ENCODE measurements around the gene OIT3. TPM values are rescaled to one million over a fixed set of nuclear protein-coding genes. Genes with fewer than 3 reads are reported as not detected.
A peak's percentile ranks its signal among the peaks of the same experiment; 100 is the strongest.

Gene OIT3
- total RNA-seq, 1 donor from 2014 or later, result 0.09 TPM

DNA sequence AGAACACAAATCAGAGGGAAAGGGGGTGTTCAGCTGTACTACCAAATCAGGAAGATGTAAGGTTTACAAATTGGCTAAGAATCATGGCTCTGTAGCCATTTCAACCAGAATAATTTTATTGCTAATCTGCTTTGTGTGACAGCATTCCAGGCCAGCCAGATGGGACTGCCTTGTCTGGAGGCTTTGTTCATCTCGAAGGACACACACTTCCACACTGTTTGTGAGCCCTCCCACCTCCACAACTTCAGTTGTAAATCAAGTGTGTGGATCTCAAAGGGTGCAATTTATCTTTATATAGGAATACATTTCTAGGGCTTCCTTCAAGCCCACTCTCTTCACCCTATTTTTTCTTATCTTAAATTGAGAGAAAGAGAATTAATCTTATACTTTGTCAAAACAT, 6.9 kb upstream of the OIT3 start:
- Mint-ChIP-seq H3K36me3 (ENCODE audit: low read depth) (peaks cover 12% of the 10 kb centered on the region), H3K4me3 (no peak overlapping the region), H3K4me1 (peaks cover 21% of the 10 kb centered on the region), H3K27ac (ENCODE audit: unreplicated experiment) (no peak overlapping the region), H3K9me3 (peaks cover 2% of the 10 kb centered on the region), H3K27me3 (ENCODE audit: low read depth) (no peaks in the 10 kb centered on the region)
- TF ChIP-seq CTCF (conservative IDR thresholded peaks at IDR 0.05), result no peak
- no peak for DNase-seq (ENCODE audit: low read depth, low spot score)

GRCh38 chr10:72887043-72887442, 6.5 kb upstream of the OIT3 start:
- DNase-seq (ENCODE audit: low read depth, low spot score), result no peak
- Mint-ChIP-seq H3K9me3 (peaks cover 2% of the 10 kb centered on the region), H3K36me3 (ENCODE audit: low read depth) (peaks cover 11% of the 10 kb centered on the region), H3K4me3 (no peak overlapping the region), H3K27me3 (ENCODE audit: low read depth) (no peaks in the 10 kb centered on the region), H3K4me1 (peaks cover 21% of the 10 kb centered on the region), H3K27ac (ENCODE audit: unreplicated experiment) (peak overlapping the region; percentile 76)
- no peak for TF ChIP-seq CTCF (conservative IDR thresholded peaks at IDR 0.05)

DNA sequence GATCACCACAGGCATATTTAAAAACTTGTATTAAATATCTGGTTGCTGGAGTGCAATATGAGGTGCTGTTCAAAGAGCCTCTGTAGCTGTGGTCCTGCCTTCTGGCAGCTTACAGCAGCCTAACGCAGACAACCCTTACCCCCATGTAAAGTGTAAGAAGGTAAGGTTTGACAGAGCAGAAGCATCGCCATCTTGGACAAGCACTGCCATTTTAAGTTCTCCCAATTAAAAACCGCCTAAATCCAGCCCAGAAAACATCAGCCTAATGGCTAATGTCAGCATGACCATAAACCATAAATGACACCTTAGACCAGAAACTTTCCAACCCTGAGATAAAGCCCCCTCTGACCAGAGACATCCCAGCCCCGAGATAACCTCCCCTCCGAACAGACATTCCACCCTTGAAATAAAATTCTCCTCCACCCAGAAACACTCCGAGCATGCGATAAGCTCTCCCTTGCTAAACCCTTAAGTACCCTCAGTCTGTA, 5.3 kb upstream of the OIT3 start:
- H3K4me1 Mint-ChIP-seq, result peaks cover 21% of the 10 kb centered on the region
- H3K27ac Mint-ChIP-seq (ENCODE audit: unreplicated experiment), result no peak overlapping the region
- no peak for DNase-seq (ENCODE audit: low read depth, low spot score)
- no peaks in the 10 kb centered on the region for H3K27me3 Mint-ChIP-seq (ENCODE audit: low read depth)
- H3K9me3 Mint-ChIP-seq, result peaks cover 2% of the 10 kb centered on the region
- no peak overlapping the region for H3K4me3 Mint-ChIP-seq
- no peak for TF ChIP-seq CTCF (conservative IDR thresholded peaks at IDR 0.05)
- H3K36me3 Mint-ChIP-seq (ENCODE audit: low read depth), result peaks cover 10% of the 10 kb centered on the region

GRCh38 chr10:72889391-72889831, 4.1 kb upstream of the OIT3 start:
- H3K9me3 Mint-ChIP-seq, result peaks cover 2% of the 10 kb centered on the region
- H3K4me1 Mint-ChIP-seq, result peaks cover 21% of the 10 kb centered on the region
- no peak overlapping the region for H3K4me3 Mint-ChIP-seq

GRCh38 chr10:72890086-72890485, 3.5 kb upstream of the OIT3 start:
- H3K4me1 Mint-ChIP-seq, result peaks cover 21% of the 10 kb centered on the region
- H3K9me3 Mint-ChIP-seq, result peaks cover 2% of the 10 kb centered on the region
- DNase-seq (ENCODE audit: low read depth, low spot score), result no peak
- TF ChIP-seq CTCF (conservative IDR thresholded peaks at IDR 0.05), result no peak
- H3K27me3 Mint-ChIP-seq (ENCODE audit: low read depth), result no peaks in the 10 kb centered on the region
- H3K4me3 Mint-ChIP-seq, result no peak overlapping the region
- no peak overlapping the region for H3K27ac Mint-ChIP-seq (ENCODE audit: unreplicated experiment)
- peaks cover 10% of the 10 kb centered on the region for H3K36me3 Mint-ChIP-seq (ENCODE audit: low read depth)

More at GRCh38 chr10:72889391-72889831, 4.1 kb upstream of the OIT3 start:
- no peak for DNase-seq (ENCODE audit: low read depth, low spot score)
- no peak overlapping the region for H3K27ac Mint-ChIP-seq (ENCODE audit: unreplicated experiment)
- H3K36me3 Mint-ChIP-seq (ENCODE audit: low read depth), result peaks cover 10% of the 10 kb centered on the region
- TF ChIP-seq CTCF (conservative IDR thresholded peaks at IDR 0.05), result no peak
- no peaks in the 10 kb centered on the region for H3K27me3 Mint-ChIP-seq (ENCODE audit: low read depth)

Measured in neural crest cell (in vitro differentiated cells).